Left ventricle myocardium inferior (tissue), 1 donor: ENCODE measurements around the gene UBE3B. TPM values are rescaled to one million over a fixed set of nuclear protein-coding genes. Genes with fewer than 3 reads are reported as not detected.
"Not testable (repeated sequence)": the region's sequence is repeated elsewhere in the genome, so short reads cannot be mapped to it uniquely, and the experiment has no call there.

Experiments
- DNase-seq: peaks from one replicate; pipeline ENCODE4 v3.0.0-alpha.2; 2020
- H3K27ac ChIP-seq: fragments of 200-600 bp; replicated peaks from 2 replicates; pipeline ENCODE4 v1.8.0; 2021
- H3K27me3 ChIP-seq: fragments of 200-600 bp; 2 replicates; pipeline ENCODE4 v1.8.0; 2021; ENCODE audit warnings: low read depth
- H3K36me3 ChIP-seq: fragments of 200-600 bp; 2 replicates; pipeline ENCODE4 v1.8.0; 2021
- H3K4me1 ChIP-seq: fragments of 200-600 bp; 2 replicates; pipeline ENCODE4 v1.8.0; 2021
- H3K4me3 ChIP-seq: fragments of 200-600 bp; 2 replicates; pipeline ENCODE4 v1.8.0; 2021; ENCODE audit warnings: mild to moderate bottlenecking, moderate library complexity
- H3K9me3 ChIP-seq: fragments of 200-600 bp; replicated peaks from 2 replicates; pipeline ENCODE4 v1.8.0; 2021
- CTCF ChIP-seq: fragments of 200-600 bp; IDR thresholded peaks from 2 replicates; pipeline ENCODE4 v1.8.0; 2021; ENCODE audit warnings: antibody characterized with exemption, mild to moderate bottlenecking, borderline replicate concordance
- intact Hi-C: fragments of 100-400 bp; cut with micrococcal nuclease; formaldehyde crosslinking; loops from one replicate; pipeline ENCODE4 v1.11.0; 2022
- total RNA-seq: library from RNA; stranded (reverse); fragmentation: NEBNext Ultra II Directional; extraction: Animal tissue kit (Norgen Biotek cat#: 25700); gene quantifications from one replicate; pipeline ENCODE4 v1.2.1, GENCODE V29; 2021
- donor health status: DM: no; HTN: yes; CAD: no; lungs with severe emphysema.

UBE3B gene
- total RNA-seq, 1 donor from 2014 or later, result 56.0 TPM

DNA sequence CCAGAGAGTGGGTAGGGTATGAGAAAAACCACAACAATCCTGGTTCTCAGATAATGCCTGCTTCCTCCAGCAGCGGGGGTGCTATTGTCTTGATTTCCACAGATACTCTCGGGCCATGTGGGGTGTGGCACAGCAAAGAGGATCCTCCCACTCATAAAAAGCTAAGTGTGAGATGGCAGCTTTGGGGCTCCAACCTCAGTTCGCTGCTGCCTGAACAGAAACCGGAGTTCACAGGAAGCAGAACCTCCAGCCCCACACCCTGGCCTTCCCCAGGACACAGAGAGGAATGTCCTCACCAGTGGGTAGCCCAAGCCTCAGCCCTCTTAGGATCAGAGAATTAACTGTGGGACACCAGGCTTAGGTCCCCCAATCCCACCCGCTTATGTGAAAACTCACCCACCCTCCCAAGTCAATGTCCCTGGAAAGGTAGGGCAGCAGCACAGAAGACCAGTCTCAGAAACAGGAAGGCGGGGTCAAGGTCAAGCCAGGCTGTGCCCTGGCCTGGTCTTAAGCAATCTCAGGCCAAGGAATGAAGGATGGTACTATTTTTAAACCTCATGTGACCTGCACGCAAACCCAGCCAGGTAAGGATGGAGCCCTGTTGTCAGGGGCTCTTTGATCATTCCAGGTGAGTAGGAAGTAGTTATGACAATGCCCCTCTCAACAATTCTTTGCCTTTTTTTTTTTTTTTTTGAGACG is 9.3 kb upstream of the UBE3B start:
- Histone ChIP-seq H3K27ac (peak overlapping the region; percentile 99), H3K4me1 (peaks cover 100% of the 10 kb centered on the region), H3K4me3 (peak overlapping the region; percentile 22), H3K36me3 (peaks cover 18% of the 10 kb centered on the region), H3K9me3 (no peaks in the 10 kb centered on the region), H3K27me3 (no peaks in the 10 kb centered on the region)
- no peak for DNase-seq
- intact Hi-C loops, result no loop called here
- no peak for TF ChIP-seq CTCF

DNA sequence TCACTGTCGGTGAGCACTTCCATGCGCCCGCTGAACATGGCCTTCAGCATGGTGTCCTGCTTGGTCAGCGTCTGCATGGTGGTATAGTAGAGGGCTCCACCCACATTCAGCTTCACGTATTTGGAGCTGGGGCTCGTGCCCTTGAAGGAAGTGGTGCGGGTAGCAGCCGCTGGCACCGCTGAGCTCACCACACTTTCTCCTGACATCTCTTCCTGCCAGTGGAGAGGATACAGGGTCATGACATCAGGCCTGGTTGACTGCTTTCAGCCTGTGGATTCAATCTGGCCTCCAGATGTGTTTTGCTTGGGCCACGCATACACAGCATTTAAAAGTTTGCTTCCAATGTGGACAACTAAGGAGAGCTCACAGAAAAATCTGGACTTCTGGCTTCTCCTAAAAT is 7.9 kb upstream of the UBE3B start:
- H3K4me3 ChIP-seq, result no peak overlapping the region
- no peak for DNase-seq
- peaks cover 100% of the 10 kb centered on the region for H3K4me1 ChIP-seq
- H3K27me3 ChIP-seq, result no peaks in the 10 kb centered on the region
- H3K9me3 ChIP-seq, result no peaks in the 10 kb centered on the region
- H3K36me3 ChIP-seq, result peaks cover 26% of the 10 kb centered on the region
- intact Hi-C loops, result no loop called here
- TF ChIP-seq CTCF, result no peak
- peak overlapping the region; percentile 13 for H3K27ac ChIP-seq

DNA sequence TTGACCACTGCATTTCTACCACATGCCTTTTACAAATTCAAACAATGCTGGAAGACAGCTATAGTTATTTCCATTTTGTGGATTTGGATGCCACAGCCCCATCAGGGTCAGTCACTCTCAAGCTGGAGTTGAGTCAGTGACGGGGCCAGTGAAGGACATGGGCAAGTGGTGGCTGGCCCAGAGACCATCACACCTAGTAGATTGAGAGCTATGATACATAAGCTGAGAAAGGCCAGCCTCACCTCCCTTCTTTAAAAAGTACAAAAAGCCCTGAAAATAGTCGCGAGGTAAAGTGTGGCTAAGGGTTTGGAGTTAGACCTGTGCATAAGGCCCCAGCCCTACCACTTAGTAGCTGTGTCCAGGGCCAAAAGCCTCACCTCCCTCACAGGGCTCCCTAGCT is 4.4 kb upstream of the UBE3B start:
- H3K4me1 ChIP-seq, result peaks cover 99% of the 10 kb centered on the region
- no peaks in the 10 kb centered on the region for H3K9me3 ChIP-seq
- no peaks in the 10 kb centered on the region for H3K27me3 ChIP-seq
- no peak overlapping the region for H3K4me3 ChIP-seq
- intact Hi-C loops, result no loop called here
- peaks cover 18% of the 10 kb centered on the region for H3K36me3 ChIP-seq
- no peak for TF ChIP-seq CTCF
- DNase-seq, result no peak
- H3K27ac ChIP-seq, result peak overlapping the region; percentile 27

- H3K27me3 ChIP-seq, H3K9me3 ChIP-seq, DNase-seq, intact Hi-C loops, H3K4me3 ChIP-seq: not testable (repeated sequence)
- Histone ChIP-seq H3K4me1 (peaks cover 99% of the 10 kb centered on the region), H3K36me3 (peaks cover 17% of the 10 kb centered on the region), H3K27ac (peak overlapping the region; percentile 27)
Measured at GRCh38 chr12:109473526-109474270, 3.7 kb upstream of the UBE3B start.

- no peak for DNase-seq
- no peaks in the 10 kb centered on the region for H3K9me3 ChIP-seq
- H3K4me3 ChIP-seq, result peak overlapping the region; percentile 92
- intact Hi-C loops, result loop anchor here (5.0 kb wide), 1 partner anchor 48 kb away; no protein-coding TSS in a partner anchor
- peaks cover 9% of the 10 kb centered on the region for H3K36me3 ChIP-seq
- TF ChIP-seq CTCF, result no peak
- H3K27me3 ChIP-seq, result no peaks in the 10 kb centered on the region
- H3K27ac ChIP-seq, result no peak overlapping the region
- peaks cover 95% of the 10 kb centered on the region for H3K4me1 ChIP-seq
Measured at GRCh38 chr12:109475121-109475520, 2.3 kb upstream of the UBE3B start.
